ENCODE data around the gene MRPL47.

DNA sequence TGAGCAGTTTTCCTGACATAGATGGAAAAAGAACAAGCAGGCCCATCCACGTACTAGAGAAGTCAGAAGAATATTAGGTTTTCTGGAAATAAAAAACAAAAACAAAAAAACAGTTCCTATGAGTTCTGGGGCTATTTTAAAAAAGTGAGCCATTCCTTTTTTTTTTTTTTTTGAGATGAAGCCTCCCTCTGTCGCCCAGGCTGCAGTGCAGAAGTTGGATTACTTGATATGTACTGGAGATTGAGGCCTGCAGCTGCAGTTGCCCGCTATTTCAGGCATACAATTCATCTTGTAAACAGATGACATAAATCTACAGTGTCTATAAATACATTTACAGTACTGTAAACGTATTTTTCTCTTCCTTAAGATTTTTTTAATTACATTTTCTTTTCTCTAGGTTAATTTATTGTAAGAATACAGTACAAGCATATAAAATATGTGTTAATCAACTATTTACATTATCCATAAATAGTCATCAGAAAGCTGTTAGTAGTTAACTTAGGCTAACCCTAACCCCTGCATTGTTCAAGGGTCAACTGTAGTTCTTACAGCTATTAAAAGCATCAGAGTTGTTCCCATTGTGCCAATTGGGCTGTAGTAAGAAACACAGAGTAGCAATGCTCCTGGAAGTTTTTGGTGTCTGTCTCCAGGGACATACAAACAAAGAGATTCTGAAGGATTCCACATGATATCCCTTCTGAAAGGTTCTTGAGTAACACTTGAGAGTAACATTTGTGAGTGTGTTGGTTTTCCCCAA, 52.9 kb downstream of the MRPL47 start:
- TF ChIP-seq EZH2phosphoT487 (IDR thresholded peaks at IDR 0.05; ENCODE audit: insufficient read depth, low read depth): no peak
- no peak for TF ChIP-seq EZH2 (IDR thresholded peaks at IDR 0.05; ENCODE audit: insufficient read depth, poor library complexity, severe bottlenecking)
